Suprapubic skin (tissue), 4 donors: ENCODE data around the gene REEP2.

Experiments
- POLR2A ChIP-seq, 2 donors: fragments of 450-650 bp; IDR thresholded peaks; one replicate each; pipeline ENCODE4 v1.6.1; 2017; ENCODE audit warnings: antibody characterized with exemption in 2 of 2, mild to moderate bottlenecking in 2 of 2, moderate library complexity in 2 of 2
- POLR2AphosphoS5 ChIP-seq, 3 donors: sonication (generic); formaldehyde crosslinking; IDR thresholded peaks; one replicate each; pipeline ENCODE4 v1.6.1; 2017; ENCODE audit warnings: antibody characterized with exemption in 3 of 3
- TF ChIP-seq, protein P1 (sequence below), 2 donors: fragments of 200-600 bp in 1 of 2; fragments of 450-650 bp in 1 of 2; sonication (generic) in 1 of 2; IDR thresholded peaks; one replicate each; pipeline ENCODE4 v1.5.1; 2016 to 2019; ENCODE audit warnings: antibody characterized with exemption in 2 of 2, mild to moderate bottlenecking in 1 of 2, moderate library complexity in 1 of 2

DNA sequence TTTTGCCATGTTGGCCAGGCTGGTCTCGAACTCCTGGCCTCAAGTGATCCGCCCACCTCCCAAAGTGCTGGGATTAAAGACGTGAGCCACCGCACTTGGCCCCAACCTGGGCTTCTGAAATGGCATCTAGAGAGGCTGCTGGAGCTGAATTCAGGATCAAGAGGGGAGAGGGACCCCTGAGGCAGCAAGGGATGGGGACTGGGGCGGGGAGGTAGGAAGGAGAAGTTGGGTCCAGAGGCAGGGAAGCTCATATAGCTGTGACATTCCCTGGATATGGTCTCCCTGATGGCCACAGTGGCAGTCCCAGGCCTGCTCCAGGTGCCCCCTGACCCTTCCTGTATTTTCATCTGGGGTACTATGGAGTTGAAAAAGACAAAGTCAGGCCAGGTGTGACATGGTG, 12.1 kb downstream of the REEP2 start:
- TF ChIP-seq, protein P1, sequence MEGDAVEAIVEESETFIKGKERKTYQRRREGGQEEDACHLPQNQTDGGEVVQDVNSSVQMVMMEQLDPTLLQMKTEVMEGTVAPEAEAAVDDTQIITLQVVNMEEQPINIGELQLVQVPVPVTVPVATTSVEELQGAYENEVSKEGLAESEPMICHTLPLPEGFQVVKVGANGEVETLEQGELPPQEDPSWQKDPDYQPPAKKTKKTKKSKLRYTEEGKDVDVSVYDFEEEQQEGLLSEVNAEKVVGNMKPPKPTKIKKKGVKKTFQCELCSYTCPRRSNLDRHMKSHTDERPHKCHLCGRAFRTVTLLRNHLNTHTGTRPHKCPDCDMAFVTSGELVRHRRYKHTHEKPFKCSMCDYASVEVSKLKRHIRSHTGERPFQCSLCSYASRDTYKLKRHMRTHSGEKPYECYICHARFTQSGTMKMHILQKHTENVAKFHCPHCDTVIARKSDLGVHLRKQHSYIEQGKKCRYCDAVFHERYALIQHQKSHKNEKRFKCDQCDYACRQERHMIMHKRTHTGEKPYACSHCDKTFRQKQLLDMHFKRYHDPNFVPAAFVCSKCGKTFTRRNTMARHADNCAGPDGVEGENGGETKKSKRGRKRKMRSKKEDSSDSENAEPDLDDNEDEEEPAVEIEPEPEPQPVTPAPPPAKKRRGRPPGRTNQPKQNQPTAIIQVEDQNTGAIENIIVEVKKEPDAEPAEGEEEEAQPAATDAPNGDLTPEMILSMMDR (IDR thresholded peaks at IDR 0.05) = no peak
- TF ChIP-seq POLR2AphosphoS5 (IDR thresholded peaks at IDR 0.05) (no peak), POLR2A (IDR thresholded peaks at IDR 0.05) (no peak)
